Superior temporal gyrus (tissue), 1 donor: ENCODE data around the gene DPP10.

Experiments used
- DNase-seq: peaks from one replicate; pipeline ENCODE4 v3.0.0-alpha.2; 2016; ENCODE audit errors: extremely low spot score

The DPP10 gene

GRCh38 chr2:115694651-115695050 lies 1252.2 kb downstream of the DPP10 start:
- DNase-seq: no peak

DNA sequence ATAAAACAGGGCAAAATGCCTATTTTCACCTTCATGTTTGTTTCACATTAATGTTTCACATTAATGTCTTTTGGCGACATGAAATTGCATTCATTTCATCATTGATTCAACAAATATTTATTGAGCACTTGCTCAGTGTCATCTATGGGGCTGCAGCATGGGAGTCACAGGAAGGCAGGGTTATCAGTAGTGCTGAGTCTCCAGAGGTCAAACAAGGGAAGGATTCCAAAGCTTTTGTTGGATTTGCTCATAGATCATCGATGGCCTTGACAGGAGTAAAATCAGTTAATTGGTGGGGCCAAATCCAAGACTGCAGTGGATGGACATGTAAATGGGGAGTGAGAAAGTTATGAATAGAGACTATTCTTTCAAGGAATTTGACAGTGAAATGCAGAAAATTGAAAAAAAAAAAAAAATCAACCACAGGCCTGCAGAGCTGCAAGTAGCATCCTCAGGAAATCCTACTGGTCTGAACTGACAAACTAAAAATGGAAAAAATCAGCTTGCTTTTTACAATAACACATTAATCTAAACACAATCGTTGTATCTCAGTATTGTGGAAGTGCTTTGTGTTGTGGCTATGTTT lies 1290.8 kb downstream of the DPP10 start:
- no peak for DNase-seq

DNA sequence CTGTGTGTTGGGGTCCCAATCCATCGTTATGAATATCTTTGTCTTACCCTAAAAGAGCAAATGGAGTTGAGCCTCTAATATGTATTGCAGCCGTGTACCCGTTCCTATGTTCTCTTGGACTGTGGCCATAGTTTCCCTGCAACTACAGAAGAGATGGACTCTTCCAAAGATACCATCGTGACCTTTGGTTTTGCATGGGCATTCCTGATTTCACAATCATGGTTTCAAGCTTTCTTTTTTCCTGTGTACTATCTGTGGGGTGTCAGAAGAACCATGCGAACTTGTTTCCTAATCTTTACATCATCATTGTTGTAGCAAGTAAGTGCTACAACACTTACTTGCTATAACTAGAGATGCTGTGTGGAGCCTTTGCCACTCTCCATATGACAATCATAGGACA lies 1295.7 kb downstream of the DPP10 start:
- DNase-seq: no peak

DNA sequence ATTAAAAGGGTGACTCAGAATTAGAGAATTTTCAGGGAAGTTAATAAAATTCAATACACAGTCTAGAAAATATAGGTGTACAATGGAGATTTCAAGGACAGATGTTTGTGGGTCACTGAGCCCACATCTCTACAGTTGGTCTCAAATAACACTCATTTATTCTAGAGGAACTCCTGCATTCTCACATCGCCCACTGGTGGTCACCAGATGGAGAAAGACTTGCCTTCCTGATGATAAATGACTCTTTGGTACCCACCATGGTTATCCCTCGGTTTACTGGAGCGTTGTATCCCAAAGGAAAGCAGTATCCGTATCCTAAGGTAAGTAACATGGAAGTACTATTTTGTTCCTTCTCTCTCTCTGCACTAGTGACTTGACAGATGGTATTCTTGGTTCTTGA lies 1297.1 kb downstream of the DPP10 start:
- DNase-seq: no peak

GRCh38 chr2:115746151-115746550 lies 1303.7 kb downstream of the DPP10 start:
- no peak for DNase-seq

DNA sequence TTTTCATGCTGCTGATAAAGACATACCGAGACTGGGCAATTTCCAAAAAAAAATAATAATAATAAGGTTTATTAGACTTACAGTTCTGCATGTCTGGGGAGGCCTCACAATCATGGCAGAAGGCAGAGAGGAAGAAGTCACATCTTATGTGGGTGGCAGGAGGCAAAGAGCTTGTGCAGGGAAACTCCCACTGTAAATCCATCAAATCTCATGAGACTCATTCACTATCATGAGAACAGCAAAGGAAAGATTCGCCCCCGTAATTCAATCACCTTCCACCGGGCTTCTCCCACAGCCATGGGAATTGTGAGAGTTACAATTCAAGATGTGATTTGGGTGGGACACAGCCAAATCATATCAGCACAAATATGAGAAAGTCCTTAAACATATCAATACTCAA lies 1314.8 kb downstream of the DPP10 start:
- no peak for DNase-seq

DNA sequence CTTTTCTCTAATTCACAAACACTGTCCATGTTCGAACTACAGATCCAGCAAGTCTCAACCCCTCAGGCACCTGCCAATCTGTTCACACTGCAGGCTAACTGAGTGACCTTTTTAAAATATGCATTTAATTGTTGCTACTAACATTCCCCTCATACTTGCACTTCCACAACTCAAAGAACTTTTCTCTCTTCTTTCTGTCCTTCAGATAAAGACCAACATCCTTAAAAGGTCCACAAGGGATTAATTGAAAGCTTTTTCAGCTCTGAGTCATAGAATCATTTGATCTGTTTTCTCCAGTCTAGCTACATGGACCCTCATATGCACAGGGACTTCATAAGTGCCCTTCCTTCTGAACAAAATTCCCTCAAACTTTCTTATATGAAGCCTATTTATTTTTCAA lies 1321.2 kb downstream of the DPP10 start:
- no peak for DNase-seq

- DNase-seq: no peak
Observed at GRCh38 chr2:115771516-115771915, 1329.1 kb downstream of the DPP10 start.

- DNase-seq: no peak
Observed at GRCh38 chr2:115774361-115774760, 1331.9 kb downstream of the DPP10 start.

- DNase-seq: no peak
Observed at GRCh38 chr2:115779085-115779632, 1336.7 kb downstream of the DPP10 start.

DNA sequence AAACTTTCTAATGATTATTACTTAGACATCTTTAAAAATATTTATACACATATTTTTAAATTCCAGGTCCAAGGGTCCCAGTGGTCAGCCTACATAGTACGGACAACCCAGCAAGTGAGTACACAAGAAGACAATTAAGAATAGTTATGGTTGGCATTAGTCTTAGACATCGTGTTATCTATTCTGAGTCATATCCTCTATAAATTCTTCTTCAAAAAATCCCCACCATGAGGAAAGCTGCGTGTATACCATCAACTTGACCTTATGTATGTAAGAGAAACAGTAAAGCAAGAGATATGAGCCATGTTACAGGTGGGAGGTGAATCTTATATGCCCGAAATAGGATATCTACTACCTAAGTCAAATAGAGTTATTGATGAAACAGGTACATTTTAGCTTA lies 1339.8 kb downstream of the DPP10 start:
- DNase-seq: no peak

DNA sequence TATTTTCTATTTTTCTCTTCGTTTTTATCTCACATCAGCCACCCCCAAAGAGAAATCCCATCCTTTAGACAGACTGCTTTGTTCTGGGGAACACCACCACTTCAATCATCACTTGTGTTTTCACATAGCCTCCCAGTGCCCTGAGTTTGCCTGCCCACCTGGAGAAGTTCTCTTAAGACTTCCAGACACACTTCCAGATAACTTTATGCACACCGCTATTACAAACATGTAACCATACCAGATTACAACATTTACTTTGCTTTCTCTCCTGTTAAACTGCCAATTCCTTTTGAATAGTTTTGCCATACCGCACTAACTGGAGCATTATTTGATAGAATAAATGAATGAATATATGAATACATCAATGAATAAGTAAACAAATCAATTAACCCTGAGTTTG lies 1353.6 kb downstream of the DPP10 start:
- DNase-seq: no peak

DNA sequence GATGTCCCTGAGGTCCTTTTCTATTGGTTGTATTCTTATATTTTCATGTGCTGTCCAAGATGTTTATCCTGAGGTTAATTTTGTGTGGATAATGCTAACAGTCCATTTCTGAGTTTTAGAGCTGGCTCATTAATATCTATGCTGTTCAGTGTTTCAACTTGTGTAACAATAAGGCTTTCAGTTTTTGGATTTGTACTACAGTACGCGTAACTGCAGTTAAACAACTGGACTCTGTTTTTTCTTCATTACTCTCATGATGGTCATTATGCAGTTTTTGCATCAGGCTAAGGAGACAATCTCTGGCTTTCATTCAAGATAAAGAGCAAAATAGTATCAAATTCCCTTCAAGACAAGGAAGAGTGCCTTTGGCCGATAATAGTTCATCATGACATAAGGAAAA lies 1364.8 kb downstream of the DPP10 start:
- no peak for DNase-seq

DNA sequence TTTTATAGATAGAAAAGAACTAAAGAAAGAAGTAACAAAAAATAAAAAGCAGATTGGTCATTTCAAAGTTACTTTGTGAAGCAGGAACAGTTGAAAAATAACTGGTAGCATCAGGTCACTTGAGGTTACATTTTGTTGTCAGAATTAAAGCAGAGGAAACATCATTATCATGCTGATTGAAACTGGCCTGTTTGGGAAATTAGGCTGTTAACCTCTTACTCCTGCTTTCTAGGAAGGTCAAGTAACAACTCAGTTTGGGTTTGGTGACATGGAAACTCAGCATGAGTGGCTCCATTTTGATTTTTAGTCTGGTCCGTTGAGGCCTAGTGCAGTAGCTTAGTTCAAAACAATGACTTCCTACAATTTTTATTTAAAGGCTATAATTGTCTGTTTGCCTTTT lies 1383.5 kb downstream of the DPP10 start:
- no peak for DNase-seq

- DNase-seq: no peak
Observed at GRCh38 chr2:115833196-115833595, 1390.8 kb downstream of the DPP10 start.

DNA sequence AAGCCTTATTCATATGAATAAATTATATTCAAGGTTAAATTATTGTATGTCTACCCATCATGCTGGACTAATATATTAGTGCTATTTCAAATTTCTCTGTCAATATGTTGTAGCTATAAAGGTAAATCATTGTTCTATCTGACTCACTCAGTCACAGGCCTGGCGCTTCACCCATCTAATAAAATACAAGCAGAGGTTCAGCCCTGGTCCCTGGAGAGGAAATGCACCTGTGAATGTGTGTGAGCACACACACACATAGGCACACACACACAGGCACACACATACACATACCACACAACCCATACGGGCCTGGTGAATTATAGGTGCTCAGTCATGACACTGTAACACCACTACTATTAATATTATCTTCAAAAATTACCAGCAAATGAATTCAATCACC lies 1396.1 kb downstream of the DPP10 start:
- DNase-seq: no peak

- DNase-seq: no peak
Observed at GRCh38 chr2:115842306-115842705, 1399.9 kb downstream of the DPP10 start.

- DNase-seq: no peak
Observed at GRCh38 chr2:115848192-115848591, 1405.8 kb downstream of the DPP10 start.

DNA sequence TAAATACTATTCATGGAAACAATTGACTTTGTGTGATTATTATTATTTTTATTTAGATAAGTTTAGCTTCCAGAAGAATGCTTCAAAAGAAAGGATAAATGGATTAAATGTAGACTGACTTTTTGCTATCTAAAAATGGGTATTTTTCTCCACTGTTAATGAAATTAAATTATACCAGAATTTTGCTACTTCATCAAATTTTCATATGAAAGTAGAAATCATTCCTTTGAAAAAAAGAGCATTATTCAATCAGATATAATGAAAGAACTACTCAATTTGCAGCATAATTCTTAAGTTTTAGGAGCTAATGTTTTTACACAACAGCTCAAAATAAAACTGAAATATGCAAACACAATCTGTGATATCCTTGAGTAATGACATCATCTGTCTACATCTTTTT lies 1424.6 kb downstream of the DPP10 start:
- DNase-seq: no peak

- DNase-seq: peak; percentile 52
Observed at GRCh38 chr2:115874427-115874826, 1432.0 kb downstream of the DPP10 start.

DNA sequence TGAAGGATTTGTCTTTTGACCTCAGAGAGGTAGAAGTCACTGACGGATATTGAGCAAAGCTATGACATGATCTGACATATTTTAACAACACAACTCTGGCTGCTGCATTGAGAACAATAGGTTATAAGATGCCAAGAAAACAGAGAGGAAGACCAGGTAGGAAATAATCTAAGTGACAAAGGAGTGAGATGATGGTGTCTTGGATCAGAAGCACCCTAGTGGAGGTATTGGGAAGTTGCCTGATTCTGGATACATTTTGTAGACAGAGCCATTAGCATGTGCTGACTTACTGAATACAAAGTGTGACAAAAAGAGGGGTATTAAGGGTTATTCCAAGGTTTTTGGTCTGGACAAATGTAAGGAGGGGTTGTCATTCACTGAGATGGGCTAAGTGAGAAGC lies 1438.1 kb downstream of the DPP10 start:
- DNase-seq: no peak

DNA sequence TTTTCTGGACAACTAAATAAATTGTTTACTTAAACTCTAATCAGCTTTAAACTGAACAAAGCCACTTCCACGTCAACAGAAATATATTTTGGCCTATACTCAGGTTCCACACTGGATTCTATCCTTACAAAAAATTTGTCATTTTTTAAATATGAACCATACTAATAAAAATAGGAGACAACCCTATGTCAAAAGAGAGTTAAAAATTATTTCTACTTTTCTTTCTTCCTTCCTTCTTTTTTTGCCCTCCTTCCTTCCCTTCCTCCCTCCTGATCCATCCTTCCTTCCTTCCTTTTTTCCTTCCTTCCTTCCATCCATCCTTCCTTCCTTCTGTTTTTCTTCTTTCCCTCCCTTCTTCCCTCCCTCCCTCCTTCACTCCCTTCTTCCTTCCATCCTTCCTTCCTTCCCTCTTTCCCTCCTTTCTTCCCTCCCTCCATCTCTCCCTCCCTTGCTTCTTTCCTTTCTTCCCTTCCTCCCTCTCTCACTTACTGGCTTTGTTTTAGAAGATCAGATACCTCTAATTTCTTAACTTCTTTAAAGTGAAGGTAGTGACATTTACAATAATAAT lies 1444.9 kb downstream of the DPP10 start:
- DNase-seq: no peak
